Stimulated activated CD4-positive, alpha-beta T cell treated with anti-CD3 and anti-CD28 coated beads, Interleukin-15, amount 100 ng/mL, for 1 hour (primary cell): Measurements from ENCODE around the gene MROH2A.
"Not testable (repeated sequence)": the region's sequence is repeated elsewhere in the genome, so short reads cannot be mapped to it uniquely, and the experiment has no call there.

Source experiments
- DNase-seq, 2 donors: peaks; one replicate each; pipeline ENCODE4 v3.0.0-alpha.2; 2020; ENCODE audit warnings: low read depth in 1 of 2, low spot score in 1 of 2

MROH2A gene

GRCh38 chr2:233853883-233854240, 75.7 kb downstream of the MROH2A start:
- no peak for DNase-seq

DNA sequence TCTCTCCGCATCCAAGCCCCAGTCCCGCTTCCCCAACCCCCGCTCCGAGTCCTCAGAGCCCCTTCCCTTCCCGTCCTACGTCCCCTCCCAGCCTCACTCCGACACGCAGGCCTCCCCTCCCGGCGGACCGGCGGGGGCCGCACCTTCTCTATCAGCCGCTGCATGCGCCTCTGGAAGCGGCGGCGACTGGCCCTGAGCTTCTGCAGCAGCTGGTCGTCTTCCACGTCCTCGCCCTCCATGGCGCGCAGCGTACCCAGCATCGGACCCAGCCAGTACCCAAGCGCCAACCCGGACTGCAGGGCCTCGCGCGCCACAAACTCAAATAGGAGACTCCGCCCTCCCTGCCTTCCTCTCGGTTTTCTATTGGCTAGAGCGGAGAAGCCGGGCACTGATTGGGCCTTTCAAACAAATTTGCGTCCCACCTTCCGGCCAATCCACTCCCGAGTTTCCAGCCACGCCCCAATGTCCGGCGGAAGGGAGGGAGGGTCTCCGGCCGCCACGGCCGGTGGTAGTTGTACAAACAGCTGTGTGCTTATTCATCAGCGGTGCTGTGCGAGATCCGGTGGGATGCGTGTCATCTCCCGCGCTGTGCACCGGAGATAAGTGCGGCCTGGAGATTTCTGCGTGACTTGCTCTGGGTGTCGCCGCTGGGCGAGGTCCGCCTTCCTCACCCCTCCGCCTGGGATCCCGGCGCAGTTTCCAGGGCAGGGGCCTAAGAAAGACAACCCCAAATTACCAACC, 76.3 kb downstream of the MROH2A start, which contains the start of gene HJURP:
HJURP (minus strand) TSS at position 295 of the 741 bp plus-strand sequence; CDS start at position 260, 35 bp downstream.
- DNase-seq: peak; percentile 70 to 72

- no peak for DNase-seq
These were observed 77.2 kb downstream of the MROH2A start for GRCh38 chr2:233855345-233855744.

- no peak for DNase-seq
These were observed 78.1 kb downstream of the MROH2A start for GRCh38 chr2:233856184-233856583.

GRCh38 chr2:233857511-233858141, 79.5 kb downstream of the MROH2A start:
- DNase-seq: peak in 1 of 2 donors; percentile 42

DNA sequence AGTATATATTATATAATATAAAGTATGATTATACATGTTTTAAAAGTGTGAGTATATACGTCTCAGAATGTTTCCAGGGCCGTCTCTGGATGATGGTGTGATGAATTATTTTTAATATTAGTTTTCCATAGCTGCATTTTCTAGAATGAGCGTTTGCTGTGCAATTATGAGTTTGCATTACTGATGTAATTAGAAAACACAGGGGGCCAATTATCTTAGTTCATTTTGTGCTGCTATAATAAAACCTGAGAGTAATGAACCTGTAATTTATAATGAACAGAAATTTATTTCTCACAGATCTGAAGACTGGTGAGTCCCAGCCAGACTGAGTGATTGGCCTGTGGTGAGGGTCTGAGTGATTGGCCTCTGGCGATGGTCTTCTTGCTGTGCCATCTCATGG, 80.2 kb downstream of the MROH2A start:
- DNase-seq: no peak

DNA sequence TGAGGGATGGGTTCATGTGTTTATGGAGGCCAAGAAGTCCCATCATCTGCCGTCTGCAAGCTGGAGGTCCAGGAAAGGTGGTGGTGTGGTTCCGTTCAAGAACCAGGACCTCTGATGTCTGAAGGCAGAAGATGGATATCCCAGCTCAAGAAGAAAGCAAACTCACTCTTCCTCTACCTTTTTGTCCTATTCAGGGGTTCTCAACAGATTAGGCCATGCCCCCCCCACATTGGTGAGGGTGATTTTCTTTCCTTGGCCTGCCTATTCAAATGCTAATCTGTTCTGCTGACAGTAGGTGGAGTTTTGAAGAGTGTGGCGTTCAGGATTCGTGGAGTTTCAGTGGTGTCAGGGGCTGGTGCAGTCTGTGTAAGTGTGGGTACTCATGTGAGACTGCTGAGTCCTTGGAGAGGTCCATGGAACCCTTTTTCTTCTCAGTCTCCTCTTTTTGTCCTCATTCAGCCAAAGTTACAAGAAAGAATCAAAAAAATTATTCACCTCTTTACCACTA, 84.2 kb downstream of the MROH2A start:
- no peak for DNase-seq

- DNase-seq: no peak
These were observed 87.7 kb downstream of the MROH2A start for GRCh38 chr2:233865838-233866237.

- no peak for DNase-seq
These were observed 88.3 kb downstream of the MROH2A start for GRCh38 chr2:233866479-233866878.

DNA sequence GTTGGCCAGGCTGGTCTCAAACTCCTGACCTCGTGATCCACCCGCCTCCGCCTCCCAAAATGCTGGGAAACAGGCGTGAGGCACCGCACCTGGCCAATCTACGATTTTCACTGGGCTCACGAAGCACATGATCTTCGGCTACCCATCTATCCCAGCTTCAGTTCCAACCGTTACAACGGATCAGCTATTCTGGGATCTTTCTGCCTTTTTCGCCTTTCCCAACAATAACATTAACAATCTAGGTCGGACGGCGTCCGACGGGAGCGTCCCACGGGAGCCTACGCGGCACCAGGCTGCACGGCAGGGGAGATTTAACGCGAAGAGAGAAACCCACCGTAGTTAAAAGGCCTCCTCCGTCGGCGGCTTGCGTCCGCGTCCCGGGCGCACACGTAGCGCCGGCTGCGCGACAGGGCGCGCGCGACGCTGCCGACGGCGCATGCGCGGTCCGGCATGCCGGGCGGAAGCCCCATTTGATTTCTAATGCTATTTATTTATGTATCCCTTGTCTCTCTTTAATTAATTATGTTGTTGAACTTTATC, 89.9 kb downstream of the MROH2A start, which contains the start of gene MSL3B:
MSL3B (minus strand) TSS at position 394 of the 540 bp plus-strand sequence.
- DNase-seq: peak; percentile 10 to 46

GRCh38 chr2:233871432-233871831, 93.3 kb downstream of the MROH2A start:
- DNase-seq: no peak

DNA sequence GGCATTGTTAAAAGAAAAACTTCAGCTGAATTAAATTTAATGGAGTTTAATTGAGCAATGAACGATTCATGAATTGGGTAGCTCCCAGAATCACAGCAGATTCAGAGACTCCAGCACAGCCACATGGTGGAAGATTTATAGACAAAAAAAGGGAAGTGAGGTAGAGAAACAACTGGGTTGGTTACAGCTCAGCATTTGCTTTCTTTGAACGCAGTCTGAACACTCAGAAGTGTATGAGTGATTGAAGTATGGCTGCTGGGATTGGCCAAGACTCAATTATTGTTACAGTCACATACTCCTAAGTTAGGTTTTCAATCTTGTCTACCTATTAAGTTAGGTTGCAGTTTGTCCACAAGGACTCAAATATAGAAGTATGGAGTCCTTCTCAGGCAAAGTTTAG, 94.0 kb downstream of the MROH2A start:
- DNase-seq: not testable (repeated sequence)

DNA sequence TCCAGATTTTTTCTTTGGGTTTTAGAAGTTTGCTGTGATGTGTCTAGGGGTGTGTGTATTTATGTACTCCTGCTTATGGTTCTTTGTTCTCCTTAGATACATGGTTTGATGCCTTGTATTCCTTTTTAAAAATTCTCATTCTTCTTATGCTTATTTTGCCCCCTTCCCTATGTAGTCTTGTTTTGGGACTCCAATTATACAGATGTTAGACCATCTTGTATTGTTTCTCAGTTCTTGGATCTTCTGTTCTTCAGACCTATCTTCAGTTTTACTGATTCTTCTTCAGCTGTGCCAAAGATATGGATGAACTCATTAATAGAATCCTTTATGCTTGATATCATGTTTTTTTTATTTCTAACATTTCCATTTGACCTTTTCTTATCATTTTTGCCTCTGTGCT, 104.2 kb downstream of the MROH2A start:
- no peak for DNase-seq
